SH-SY5Y (cell line): ENCODE results near the gene KLHL22.

ENCODE experiments used
- GATA2 ChIP-seq: IDR thresholded peaks from 2 replicates; pipeline ENCODE4 v1.6.1; 2011; ENCODE audit warnings: mild to moderate bottlenecking, low read depth, low read length
- GATA3 ChIP-seq: IDR thresholded peaks from 2 replicates; pipeline ENCODE4 v1.6.1; 2011; ENCODE audit warnings: low read depth, mild to moderate bottlenecking, low read length, moderate library complexity

Gene KLHL22

DNA sequence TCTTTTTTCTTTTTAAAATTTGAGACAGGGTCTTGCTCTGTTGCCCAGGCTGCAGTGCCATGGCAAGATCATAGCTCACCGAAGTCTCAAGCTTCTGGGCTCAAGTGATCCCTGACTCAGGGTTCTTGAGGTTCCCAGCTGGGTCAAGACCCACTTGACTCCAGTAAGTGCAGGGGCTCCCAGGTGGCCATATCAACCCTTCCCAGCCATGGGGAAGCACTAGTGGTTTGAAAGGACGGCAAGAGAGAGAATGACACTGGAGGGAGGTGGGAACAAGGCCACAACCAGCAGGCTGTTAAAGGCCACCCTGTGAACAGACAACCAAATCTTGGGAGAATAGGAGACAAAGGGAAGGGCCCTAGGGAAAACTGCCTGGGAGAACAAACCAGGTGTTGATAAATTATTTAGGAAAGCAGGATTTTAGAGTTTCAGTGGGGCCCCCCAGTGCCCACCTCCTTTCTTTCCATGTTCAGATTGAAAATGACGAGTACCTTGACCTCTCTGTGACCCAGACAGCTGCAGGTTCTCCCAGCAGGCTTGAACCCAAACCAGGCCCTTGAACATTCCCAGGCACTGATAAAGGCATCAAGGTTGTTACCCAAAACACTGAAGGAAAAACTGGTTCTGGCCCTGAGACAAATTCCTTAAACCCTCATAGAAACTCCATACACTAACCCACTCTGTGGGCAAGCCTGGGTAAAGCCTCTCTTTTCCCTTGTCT lies 28.8 kb downstream of the KLHL22 start:
- TF ChIP-seq GATA3 (no peak), GATA2 (no peak)

DNA sequence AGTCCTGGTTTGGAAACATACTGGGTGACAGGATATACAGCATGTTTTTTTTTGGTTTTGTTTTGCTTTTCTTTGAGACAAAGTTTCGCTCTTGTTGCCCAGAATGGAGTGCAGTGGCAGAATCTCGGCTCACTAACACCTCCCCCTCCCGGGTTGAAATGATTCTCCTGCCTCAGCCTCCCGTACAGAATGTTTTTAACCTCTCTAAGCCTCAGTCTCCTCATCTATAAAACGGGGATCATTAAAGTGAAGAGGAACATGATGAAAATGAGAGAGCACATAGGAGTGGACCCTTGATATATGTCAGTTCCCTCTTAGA lies 29.9 kb downstream of the KLHL22 start:
- TF ChIP-seq GATA2 (no peak), GATA3 (no peak)

DNA sequence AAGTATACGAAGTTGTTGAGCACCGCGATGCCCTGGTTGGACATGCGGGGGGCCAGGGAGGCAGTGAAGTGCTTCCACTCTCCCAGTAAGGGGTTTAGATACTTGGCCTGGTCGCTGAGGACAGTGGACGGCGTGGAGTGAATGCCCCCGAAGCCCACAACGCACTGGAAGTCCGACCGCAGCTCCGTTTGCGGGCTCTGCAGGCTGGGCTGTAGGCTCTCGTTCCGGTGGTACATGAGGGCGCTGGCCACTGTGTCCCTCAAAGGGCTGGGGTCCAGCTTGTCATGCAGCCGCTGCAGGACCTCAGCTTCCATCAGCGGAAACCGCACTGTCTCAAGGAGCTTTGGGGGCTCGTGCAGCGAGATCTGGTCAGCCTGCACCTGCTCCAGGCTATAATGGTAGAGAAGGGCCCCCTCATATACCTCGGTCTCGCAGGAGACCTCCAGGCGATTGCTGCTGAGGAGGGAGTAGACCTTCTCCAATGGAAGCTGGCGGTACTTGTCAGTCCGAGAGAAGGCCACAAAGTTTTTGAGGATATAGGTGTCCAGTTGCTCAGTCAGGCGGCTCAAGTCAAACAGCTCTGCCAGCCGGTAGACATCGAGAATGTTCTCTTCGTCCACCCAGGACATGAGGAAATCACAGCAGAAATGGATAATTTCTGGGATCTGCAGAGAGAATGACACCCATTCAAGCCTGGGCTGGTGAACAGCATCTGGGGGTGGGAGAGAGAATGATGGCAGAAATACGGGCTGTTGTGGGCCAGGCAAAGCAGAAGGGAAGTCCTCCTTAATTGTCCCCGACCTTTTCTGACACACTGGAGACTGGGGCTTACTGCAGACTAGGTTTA lies 30.5 kb downstream of the KLHL22 start:
- TF ChIP-seq GATA2 = no peak
- TF ChIP-seq GATA3 = no peak

DNA sequence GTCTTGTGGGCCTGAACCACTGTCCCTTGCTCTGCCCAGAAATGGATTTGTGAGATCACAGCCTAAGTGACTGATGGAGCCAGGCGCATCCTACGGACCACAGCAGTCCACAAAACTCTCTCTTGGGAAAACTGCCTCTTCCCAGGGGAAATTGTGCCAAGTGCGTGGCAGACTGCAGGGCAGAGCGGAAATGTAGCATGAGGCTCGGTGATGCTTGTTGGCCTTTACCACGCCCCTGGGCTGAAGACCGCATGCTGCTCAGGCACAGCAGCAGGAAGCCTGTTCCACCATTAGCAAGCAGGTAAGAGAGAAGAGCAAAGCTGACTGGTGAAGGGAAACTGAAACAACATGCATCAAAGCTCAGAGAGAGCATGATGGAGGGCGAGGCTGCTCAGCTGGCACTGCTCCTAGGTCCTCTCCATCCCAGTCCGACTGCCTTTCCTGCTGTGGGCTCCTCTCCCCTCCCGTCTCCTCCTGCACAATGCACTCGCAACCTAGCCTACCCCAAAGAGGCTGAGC lies 31.4 kb downstream of the KLHL22 start:
- TF ChIP-seq GATA2 (no peak), GATA3 (no peak)

DNA sequence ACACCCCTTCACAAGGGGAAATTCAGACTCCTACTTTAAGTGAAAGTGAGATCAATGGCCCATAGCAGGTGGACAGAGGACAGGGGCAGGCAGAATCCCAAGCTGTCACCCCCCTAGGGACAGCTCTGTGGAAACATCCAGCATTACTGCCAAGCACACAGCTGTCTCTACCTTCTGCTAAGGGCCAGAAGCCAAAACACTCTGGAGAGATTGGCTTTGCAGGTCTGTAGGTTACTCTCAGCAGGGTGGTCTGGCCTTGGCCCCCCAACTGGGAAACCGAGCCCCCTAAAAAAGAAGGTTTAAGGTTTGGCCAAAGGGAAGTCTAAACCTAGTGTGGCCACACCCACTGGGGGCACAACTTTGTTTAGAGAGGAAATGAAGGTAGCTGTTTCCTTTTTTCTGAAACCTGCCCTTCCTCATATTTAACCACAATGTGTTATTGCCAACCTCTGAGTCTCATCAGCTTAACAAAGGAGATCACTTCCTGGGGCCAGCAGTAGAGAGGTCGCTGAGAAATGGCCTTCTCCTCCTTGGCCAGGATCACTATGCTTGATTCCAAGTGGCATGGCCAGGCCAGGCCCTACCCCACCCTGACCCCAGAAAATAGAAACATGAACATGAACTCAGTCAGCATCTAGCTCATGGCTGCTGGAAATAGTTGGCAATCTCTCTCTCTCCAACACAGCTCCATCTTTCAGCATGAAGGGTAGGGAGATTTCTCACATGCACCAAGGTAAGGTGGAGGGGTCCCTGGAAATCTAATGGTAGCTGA lies 32.1 kb downstream of the KLHL22 start:
- TF ChIP-seq GATA2 (no peak), GATA3 (no peak)

DNA sequence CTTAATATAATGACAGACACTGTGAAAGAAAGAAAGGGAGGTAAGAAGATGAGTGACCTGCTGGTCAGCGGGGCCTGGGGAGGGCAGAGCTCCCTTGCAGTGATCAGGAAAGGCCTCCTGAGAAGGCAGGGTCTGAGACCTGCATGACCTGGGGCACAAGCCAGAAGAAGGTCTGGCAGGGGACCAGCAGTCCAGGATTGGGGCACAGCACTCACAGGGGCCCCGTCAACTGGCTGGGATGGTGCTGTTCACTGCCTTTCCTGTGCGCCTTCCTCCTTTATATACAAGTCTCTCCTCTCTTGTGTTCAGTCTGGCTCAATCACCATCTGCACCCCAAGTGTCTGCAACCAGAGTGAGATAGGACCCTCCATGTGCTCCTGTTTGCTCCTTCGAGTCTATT lies 35.7 kb downstream of the KLHL22 start:
- TF ChIP-seq GATA2 = no peak
- TF ChIP-seq GATA3 = no peak

DNA sequence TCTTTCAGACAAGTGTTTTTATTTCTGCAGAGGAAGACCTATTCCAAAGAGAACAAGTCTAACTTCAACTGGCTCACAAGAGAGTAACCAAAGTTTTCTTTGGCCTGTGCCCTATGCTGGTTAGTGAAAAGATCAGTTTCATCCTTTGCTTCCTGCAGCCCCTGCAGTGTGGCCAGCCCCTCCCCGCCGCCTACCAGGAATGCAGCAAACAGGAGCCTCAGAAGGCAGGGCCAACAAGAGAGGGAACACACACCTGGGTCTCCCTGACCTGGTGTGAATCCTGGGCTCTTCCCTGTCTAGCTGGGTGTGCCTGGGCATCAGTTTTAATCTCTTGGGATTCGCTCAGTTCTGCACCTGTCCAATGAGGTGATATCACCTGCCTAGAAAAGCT lies 36.4 kb downstream of the KLHL22 start:
- TF ChIP-seq GATA2 = no peak
- TF ChIP-seq GATA3 = no peak

DNA sequence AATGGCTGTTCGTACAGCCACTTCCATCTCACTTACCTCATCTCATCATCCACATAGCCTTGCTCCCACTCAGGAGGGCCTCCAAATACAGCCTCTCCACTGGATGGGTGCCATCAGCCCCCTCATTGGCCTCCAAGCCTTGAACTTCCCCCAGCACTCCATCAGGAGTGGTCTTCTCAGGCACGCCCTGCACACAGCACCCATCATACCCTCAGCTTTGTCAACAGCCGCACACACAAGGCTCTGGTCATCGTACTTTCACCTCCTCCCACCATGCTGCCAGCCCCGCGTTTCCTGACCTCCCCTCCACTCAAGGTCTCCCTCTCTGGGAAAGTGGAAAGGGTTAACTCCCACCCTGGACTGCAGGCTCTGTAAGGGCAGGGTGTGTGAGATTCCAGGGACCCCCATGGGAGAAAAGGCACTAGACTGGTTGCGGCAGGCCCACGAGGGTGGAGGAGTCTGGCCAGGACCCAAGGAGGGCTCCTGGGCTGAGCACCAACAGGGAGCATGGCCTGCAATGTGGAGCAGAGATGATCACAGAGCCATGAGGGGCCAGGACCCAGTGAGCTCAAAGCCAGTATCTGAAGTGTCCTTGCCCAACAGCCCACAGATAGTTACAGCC lies 37.0 kb downstream of the KLHL22 start:
- TF ChIP-seq GATA2 (no peak), GATA3 (no peak)

DNA sequence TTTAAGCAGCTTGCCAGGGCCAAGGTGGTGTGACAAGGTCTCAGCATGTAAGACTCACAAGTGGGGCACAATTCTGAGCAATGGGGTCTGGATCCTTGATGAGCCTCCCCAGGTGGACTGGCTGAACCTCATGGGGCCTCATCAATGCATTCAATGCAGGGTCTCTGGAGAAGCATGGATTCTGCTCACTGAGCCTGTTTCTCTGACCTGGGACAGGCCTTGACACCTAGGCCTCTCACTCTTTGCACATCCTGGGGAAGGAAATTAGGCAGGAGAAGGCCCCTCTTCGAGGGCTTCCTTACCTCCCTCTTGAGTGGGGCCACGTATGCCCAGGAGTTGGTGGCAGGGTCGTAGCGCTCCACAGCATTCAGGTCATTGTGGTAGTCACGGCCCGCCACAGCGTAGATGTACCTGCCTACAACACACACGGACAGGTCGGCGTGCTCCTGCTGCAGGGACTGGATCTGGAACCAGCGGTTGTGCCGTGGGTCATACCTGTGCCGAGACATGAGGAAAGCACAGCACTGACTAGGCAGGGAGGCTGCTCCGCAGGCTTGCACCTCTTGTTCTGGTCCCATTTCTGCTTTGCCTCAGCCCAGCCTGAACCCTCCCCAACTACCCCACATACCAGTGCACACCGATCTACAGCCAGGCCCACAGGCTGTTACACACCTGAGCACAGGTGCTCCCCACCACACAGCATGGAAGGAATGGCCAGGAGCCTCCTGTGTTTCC lies 37.9 kb downstream of the KLHL22 start:
- TF ChIP-seq GATA3 (no peak), GATA2 (no peak)

DNA sequence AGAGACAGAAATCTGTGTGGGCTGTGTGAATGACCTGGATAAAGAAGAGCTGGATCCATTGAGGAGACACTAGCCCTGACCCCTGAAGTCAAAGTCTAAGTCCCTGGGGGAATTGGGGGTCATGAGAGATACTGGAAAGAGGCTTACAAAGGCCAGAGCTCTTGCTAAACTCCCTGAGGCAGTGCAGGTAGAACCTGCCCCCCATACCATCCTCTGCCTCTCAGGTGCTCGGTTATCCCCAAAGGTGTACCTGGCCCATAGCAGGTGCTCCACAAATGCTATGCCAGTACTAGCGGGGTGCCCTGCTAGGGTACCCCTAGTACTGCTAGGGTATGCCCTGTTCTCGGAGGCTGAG lies 38.9 kb downstream of the KLHL22 start:
- TF ChIP-seq GATA3 = no peak
- no peak for TF ChIP-seq GATA2

DNA sequence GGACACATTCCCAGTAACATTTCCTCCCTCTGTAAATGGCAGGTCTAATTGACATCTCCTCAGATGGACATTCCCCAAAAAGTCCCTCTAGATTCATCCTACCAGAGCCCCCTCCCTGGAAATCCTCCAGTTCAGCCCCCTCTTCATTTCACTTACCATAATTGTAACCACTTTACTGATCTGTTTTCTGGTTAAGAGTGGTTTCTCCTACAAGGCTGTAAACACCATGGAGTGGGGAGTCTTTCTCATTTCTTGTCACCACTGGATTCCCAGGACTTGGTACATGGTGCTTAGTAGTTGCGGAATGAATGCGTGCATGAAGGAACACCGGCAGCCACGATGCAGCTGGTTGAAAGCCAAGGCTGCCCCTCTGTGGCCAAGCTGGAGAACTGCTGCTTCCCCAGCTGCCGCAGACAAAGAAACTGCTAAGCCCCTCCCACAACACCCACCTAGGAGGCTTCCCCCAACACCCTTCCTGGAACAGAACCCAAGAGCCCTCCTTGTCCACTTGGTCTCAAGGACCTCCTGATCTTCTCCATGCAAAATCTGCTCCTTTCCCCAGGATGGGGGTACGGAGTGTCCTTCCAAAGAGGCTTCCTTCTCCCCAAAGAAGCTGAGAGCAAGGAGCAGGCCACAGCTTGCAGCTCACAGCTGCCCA lies 39.4 kb downstream of the KLHL22 start:
- TF ChIP-seq GATA3 (no peak), GATA2 (no peak)

DNA sequence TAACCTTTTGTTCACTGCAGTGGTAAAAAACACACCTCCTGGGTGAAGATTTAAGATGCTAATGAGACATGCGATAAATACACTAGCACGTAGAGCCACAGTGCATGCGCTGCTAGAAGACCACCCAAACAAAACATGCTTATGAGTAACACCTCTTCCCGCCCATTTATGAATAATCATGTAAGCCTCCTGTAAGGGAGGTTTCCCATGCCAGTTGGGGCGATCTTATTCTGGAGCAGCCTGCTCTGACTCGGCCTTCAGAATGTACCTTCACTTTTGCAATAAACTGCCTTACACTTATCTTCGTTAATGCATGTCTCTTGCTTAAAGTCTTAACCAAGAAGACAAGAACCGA lies 39.9 kb downstream of the KLHL22 start:
- TF ChIP-seq GATA2 (no peak), GATA3 (no peak)

DNA sequence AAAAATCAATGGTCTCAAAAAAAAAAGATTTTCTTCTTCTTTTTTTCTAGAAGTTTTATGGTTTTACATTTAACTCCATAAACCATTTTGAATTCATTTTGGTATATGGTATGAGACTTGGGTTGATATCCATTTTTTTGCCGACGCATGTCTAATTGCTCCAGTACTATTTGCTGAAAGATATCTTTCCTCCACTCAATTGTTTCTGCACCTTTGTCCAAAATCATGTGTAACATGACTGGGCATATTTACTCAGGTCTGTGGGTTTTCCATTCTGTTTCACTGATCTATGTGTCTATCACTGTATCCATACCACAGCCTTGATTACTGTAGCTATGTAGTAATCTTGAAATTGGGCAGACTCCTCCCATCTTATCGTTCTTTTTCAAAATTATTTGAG lies 42.4 kb downstream of the KLHL22 start:
- TF ChIP-seq GATA2 = no peak
- TF ChIP-seq GATA3 = no peak

DNA sequence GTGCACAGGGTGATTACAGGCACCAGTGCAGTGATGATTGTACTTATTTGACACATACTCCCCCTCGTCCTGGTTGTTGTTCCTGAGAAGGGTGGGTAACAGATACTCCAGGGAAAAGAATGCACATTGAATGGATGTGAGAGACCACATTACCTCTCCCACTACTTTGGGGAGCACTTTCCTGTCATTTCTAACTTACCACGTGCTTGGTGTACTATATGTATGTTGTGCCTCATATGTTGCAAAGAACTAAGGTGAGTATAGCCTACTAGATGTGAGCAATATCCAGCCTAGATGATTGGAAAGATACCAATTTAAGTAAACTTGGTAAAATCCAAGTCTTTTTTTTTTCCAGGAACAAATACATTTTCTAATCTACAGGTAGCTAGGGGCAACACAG lies 43.7 kb downstream of the KLHL22 start:
- TF ChIP-seq GATA2 (no peak), GATA3 (no peak)

DNA sequence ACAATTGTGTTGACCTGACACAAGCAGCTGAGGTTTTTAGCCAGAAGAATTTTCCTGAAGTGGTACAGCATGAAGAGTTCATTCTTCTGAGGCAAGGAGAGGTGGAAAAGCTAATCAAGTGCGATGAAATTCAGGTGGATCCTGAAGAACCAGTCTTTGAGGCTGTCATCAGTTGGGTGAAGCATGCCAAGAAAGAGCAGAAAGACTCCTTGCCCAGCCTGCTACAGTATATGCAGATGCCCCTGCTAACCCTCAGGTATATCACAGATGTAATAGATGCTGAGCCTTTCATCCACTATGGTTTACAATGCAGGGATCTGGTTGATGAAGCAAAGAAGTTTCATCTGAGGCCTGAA lies 45.1 kb downstream of the KLHL22 start:
- TF ChIP-seq GATA2 (no peak), GATA3 (no peak)
